Fibroblast of lung (primary cell): Measurements from ENCODE around the gene HMBS. TPM values are rescaled to one million over a fixed set of nuclear protein-coding genes. Genes with fewer than 3 reads are reported as not detected.

Experiments used
- DNase-seq, 2 donors: peaks; one replicate each; pipeline versions ENCODE4 v3.0.0 to v3.0.0-alpha.2; 2010; ENCODE audit warnings: low read depth in 2 of 2
- H2AFZ ChIP-seq: 2 replicates; pipeline ENCODE4 v1.5.1; 2012; ENCODE audit warnings: low read length, control low read depth, inconsistent platforms
- H3K27ac ChIP-seq: 2 replicates; pipeline ENCODE4 v1.5.1; 2011; ENCODE audit warnings: low read length, control low read depth; ENCODE audit not compliant: insufficient read depth
- H3K27me3 ChIP-seq: 2 replicates; pipeline ENCODE4 v1.5.1; 2011; ENCODE audit warnings: mild to moderate bottlenecking, low read length; ENCODE audit not compliant: control insufficient read depth, insufficient read depth
- H3K36me3 ChIP-seq: 2 replicates; pipeline ENCODE4 v1.5.1; 2011; ENCODE audit warnings: low read length; ENCODE audit not compliant: control insufficient read depth, insufficient read depth
- H3K4me1 ChIP-seq: 2 replicates; pipeline ENCODE4 v1.5.1; 2011; ENCODE audit warnings: low read length; ENCODE audit not compliant: control insufficient read depth, insufficient read depth; ENCODE audit errors: extremely low read depth
- H3K4me2 ChIP-seq: 2 replicates; pipeline ENCODE4 v1.5.1; 2011; ENCODE audit warnings: low read length, control low read depth; ENCODE audit not compliant: insufficient read depth; ENCODE audit errors: extremely low read depth
- H3K4me3 ChIP-seq, 4 experiments: fragments of 200-600 bp in 1 of 4; sonication (generic) in 1 of 4; replicated peaks in 1 of 4; 2 replicates each; pipeline ENCODE4 v1.5.1; 2011 to 2016; ENCODE audit warnings: low read length in 4 of 4, low read depth in 3 of 4, mild to moderate bottlenecking in 3 of 4, control low read depth in 2 of 4, inconsistent platforms in 1 of 4, mixed read lengths in 1 of 4; ENCODE audit not compliant: insufficient read depth in 1 of 4; ENCODE audit errors: control extremely low read depth in 1 of 4
- H3K79me2 ChIP-seq: 2 replicates; pipeline ENCODE4 v1.5.1; 2012; ENCODE audit warnings: mild to moderate bottlenecking, low read length, inconsistent platforms; ENCODE audit not compliant: control insufficient read depth, insufficient read depth
- H3K9ac ChIP-seq: 2 replicates; pipeline ENCODE4 v1.5.1; 2011; ENCODE audit warnings: mild to moderate bottlenecking, low read length, control low read depth; ENCODE audit not compliant: insufficient read depth
- H3K9me3 ChIP-seq: 2 replicates; pipeline ENCODE4 v1.5.1; 2012; ENCODE audit warnings: low read depth, low read length; ENCODE audit not compliant: control insufficient read depth, insufficient read depth
- H4K20me1 ChIP-seq: 2 replicates; pipeline ENCODE4 v1.5.1; 2011; ENCODE audit warnings: low read length; ENCODE audit not compliant: control insufficient read depth, insufficient read depth; ENCODE audit errors: extremely low read depth
- CTCF ChIP-seq, 2 donors: IDR thresholded peaks in 1 of 2; conservative IDR thresholded peaks in 1 of 2; 1 replicate in 1 of 2; 2 replicates in 1 of 2; pipeline ENCODE4 v1.5.1; 2011 to 2012; ENCODE audit warnings: low read length in 2 of 2, control low read depth in 1 of 2, inconsistent platforms in 1 of 2, low read depth in 1 of 2, mild to moderate bottlenecking in 1 of 2
- EZH2 ChIP-seq: IDR thresholded peaks from 2 replicates; pipeline ENCODE4 v1.5.1; 2012; ENCODE audit warnings: low read length, control low read depth, mild to moderate bottlenecking; ENCODE audit errors: missing control alignments
- polyA plus RNA-seq, 2 donors: library from polyadenylated mRNA; depleted of rRNA in 1 of 2; stranded (reverse) in 1 of 2; unstranded in 1 of 2; fragments of >200 nt; gene quantifications; 2 replicates each; pipeline ENCODE4 v1.2.1, GENCODE V29; 2011 to 2012; ENCODE audit warnings: missing spikeins in 1 of 2
- total RNA-seq: library from RNA; depleted of rRNA; stranded (reverse); fragments of >200 nt; gene quantifications from 2 replicates; pipeline ENCODE4 v1.2.1, GENCODE V29; 2014

HMBS gene
- total and polyA plus RNA-seq, 2 donors (not counting 1 experiment from before 2014, with no cell fraction given) = 9.4 to 23.8 TPM

GRCh38 chr11:119116235-119116594 lies 31.5 kb downstream of the HMBS start:
- no peaks in the 10 kb centered on the region for H3K9me3 ChIP-seq
- peaks cover 10% of the 10 kb centered on the region for H3K36me3 ChIP-seq
- H2AFZ ChIP-seq = no peak overlapping the region
- DNase-seq = no peak
- H3K27me3 ChIP-seq = no peaks in the 10 kb centered on the region
- H3K79me2 ChIP-seq = no peaks in the 10 kb centered on the region
- no peak overlapping the region for H3K4me2 ChIP-seq
- no peaks in the 10 kb centered on the region for H4K20me1 ChIP-seq
- H3K4me1 ChIP-seq = peaks cover 8% of the 10 kb centered on the region
- no peak overlapping the region for H3K4me3 ChIP-seq
- no peak overlapping the region for H3K27ac ChIP-seq
- no peak overlapping the region for H3K9ac ChIP-seq
- TF ChIP-seq CTCF (conservative IDR thresholded peaks at IDR 0.05 in 1 of 2, IDR thresholded peaks at IDR 0.05 in 1 of 2; ENCODE audit: low read depth in 1 of 2, low read length in 2 of 2) (no peak), EZH2 (no peak)

GRCh38 chr11:119116601-119117000 lies 31.9 kb downstream of the HMBS start:
- no peaks in the 10 kb centered on the region for H4K20me1 ChIP-seq
- H3K79me2 ChIP-seq = peaks cover 1% of the 10 kb centered on the region
- no peak overlapping the region for H3K4me2 ChIP-seq
- peaks cover 8% of the 10 kb centered on the region for H3K36me3 ChIP-seq
- peaks cover 8% of the 10 kb centered on the region for H3K4me1 ChIP-seq
- no peak overlapping the region for H2AFZ ChIP-seq
- no peak for DNase-seq
- no peak for TF ChIP-seq EZH2
- no peaks in the 10 kb centered on the region for H3K27me3 ChIP-seq
- H3K9ac ChIP-seq = no peak overlapping the region
- no peak overlapping the region for H3K27ac ChIP-seq
- H3K4me3 ChIP-seq = no peak overlapping the region
- H3K9me3 ChIP-seq = no peaks in the 10 kb centered on the region

- H3K27ac ChIP-seq = no peak overlapping the region
- no peak for DNase-seq
- H3K4me1 ChIP-seq = peaks cover 10% of the 10 kb centered on the region
- no peak overlapping the region for H3K4me2 ChIP-seq
- no peak overlapping the region for H3K4me3 ChIP-seq
- no peaks in the 10 kb centered on the region for H4K20me1 ChIP-seq
- H3K9me3 ChIP-seq = no peaks in the 10 kb centered on the region
- H3K27me3 ChIP-seq = no peaks in the 10 kb centered on the region
- peaks cover 7% of the 10 kb centered on the region for H3K79me2 ChIP-seq
- TF ChIP-seq CTCF (conservative IDR thresholded peaks at IDR 0.05 in 1 of 2, IDR thresholded peaks at IDR 0.05 in 1 of 2; ENCODE audit: low read depth in 1 of 2, low read length in 2 of 2) (no peak), EZH2 (no peak)
- no peak overlapping the region for H2AFZ ChIP-seq
- peaks cover 8% of the 10 kb centered on the region for H3K36me3 ChIP-seq
- no peak overlapping the region for H3K9ac ChIP-seq
Observed at GRCh38 chr11:119117004-119117706, 32.5 kb downstream of the HMBS start.
